ENCODE measurements around the gene SEPTIN2.

DNA sequence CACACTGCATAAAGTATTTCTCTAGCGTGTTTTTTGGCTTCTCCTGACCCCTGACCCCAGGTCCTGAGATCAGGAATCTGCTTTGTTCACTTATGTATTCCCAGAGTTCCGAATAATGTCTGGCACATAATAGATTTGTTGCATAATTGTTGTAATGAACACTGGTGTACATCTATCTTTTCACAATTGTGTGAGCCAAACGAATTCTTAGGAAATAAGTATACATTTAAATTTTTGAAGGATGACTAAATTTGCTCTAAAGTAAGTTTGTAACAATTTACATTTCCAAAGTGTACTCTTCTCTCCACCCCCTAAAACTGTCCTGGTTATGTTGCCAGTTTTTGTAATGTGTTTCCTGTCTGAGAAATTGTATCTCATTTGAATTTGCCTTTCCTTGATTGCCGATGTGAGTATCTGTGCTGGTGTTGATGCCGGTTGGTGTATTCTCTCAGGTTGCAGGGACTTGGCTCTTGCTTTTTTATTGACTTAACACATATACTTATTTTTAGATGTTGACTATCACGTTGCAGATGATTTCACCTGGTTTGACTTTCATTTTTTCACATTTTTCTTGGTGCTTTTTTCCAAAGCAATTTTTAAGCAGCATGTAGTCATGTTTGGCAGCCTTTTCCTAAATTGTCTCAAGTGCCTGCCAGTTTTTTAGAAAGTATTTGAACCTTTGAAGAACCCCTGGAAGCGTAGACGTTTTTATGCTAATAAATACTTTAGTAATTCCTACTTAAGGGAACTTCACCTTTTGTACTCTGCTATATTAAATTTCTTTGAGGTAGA, 24.3 kb downstream of the SEPTIN2 start:
- no peak for TF ChIP-seq CREB1 (CRISPR knock-in tag; IDR thresholded peaks at IDR 0.05)
- TF ChIP-seq, protein P1, sequence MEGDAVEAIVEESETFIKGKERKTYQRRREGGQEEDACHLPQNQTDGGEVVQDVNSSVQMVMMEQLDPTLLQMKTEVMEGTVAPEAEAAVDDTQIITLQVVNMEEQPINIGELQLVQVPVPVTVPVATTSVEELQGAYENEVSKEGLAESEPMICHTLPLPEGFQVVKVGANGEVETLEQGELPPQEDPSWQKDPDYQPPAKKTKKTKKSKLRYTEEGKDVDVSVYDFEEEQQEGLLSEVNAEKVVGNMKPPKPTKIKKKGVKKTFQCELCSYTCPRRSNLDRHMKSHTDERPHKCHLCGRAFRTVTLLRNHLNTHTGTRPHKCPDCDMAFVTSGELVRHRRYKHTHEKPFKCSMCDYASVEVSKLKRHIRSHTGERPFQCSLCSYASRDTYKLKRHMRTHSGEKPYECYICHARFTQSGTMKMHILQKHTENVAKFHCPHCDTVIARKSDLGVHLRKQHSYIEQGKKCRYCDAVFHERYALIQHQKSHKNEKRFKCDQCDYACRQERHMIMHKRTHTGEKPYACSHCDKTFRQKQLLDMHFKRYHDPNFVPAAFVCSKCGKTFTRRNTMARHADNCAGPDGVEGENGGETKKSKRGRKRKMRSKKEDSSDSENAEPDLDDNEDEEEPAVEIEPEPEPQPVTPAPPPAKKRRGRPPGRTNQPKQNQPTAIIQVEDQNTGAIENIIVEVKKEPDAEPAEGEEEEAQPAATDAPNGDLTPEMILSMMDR (IDR thresholded peaks at IDR 0.05), result no peak
- TF ChIP-seq ZNF232 (CRISPR knock-in tag; IDR thresholded peaks at IDR 0.05), result no peak
- TF ChIP-seq ESRRA (CRISPR knock-in tag; IDR thresholded peaks at IDR 0.05; ENCODE audit: borderline replicate concordance), result no peak
- TF ChIP-seq ZNF263 (CRISPR knock-in tag; IDR thresholded peaks at IDR 0.05; ENCODE audit: low read depth), result no peak
- TF ChIP-seq, protein P2, sequence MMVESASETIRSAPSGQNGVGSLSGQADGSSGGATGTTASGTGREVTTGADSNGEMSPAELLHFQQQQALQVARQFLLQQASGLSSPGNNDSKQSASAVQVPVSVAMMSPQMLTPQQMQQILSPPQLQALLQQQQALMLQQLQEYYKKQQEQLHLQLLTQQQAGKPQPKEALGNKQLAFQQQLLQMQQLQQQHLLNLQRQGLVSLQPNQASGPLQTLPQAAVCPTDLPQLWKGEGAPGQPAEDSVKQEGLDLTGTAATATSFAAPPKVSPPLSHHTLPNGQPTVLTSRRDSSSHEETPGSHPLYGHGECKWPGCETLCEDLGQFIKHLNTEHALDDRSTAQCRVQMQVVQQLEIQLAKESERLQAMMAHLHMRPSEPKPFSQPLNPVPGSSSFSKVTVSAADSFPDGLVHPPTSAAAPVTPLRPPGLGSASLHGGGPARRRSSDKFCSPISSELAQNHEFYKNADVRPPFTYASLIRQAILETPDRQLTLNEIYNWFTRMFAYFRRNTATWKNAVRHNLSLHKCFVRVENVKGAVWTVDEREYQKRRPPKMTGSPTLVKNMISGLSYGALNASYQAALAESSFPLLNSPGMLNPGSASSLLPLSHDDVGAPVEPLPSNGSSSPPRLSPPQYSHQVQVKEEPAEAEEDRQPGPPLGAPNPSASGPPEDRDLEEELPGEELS (CRISPR knock-in tag; IDR thresholded peaks at IDR 0.05), result no peak
